ENCODE data around the gene PDZD8. TPM values are rescaled to one million over a fixed set of nuclear protein-coding genes. Genes with fewer than 3 reads are reported as not detected.

PDZD8 gene
- polyA plus RNA-seq, 1 experiment = 33.2 TPM

DNA sequence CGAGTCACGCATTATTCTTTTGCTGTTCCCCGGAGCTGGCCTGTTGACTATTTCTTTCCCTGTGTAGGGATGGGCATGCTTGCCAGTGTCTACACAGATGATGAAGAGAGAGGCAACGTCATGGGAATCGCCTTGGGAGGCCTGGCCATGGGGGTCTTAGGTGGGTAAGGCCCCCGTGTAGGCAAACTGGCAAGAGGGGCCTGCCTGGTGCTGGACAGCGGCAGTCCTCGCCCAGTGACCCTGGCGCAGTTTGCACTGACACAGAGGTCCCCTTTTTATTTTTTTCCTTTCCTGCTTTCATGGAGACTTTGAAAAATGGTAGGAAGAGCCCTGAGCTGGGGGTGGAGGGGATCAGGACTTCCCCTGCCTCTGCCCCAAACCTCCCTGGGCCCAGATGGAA, 120.9 kb downstream of the PDZD8 start:
- Histone ChIP-seq H3K27ac (ENCODE audit: low read depth, low read length) (no peak overlapping the region), H3K4me3 (ENCODE audit: low read depth, low read length) (no peak overlapping the region), H3K27me3 (ENCODE audit: control insufficient read depth, insufficient read depth, low read length) (peaks cover 1% of the 10 kb centered on the region), H3K9me3 (ENCODE audit: control insufficient read depth, insufficient read depth, low read length) (no peaks in the 10 kb centered on the region)
- ChIA-PET CTCF (no interaction called here), POLR2A (no interaction called here)
- DNase-seq (ENCODE audit: low read depth, low spot score) = no peak
- TF ChIP-seq, protein P1, sequence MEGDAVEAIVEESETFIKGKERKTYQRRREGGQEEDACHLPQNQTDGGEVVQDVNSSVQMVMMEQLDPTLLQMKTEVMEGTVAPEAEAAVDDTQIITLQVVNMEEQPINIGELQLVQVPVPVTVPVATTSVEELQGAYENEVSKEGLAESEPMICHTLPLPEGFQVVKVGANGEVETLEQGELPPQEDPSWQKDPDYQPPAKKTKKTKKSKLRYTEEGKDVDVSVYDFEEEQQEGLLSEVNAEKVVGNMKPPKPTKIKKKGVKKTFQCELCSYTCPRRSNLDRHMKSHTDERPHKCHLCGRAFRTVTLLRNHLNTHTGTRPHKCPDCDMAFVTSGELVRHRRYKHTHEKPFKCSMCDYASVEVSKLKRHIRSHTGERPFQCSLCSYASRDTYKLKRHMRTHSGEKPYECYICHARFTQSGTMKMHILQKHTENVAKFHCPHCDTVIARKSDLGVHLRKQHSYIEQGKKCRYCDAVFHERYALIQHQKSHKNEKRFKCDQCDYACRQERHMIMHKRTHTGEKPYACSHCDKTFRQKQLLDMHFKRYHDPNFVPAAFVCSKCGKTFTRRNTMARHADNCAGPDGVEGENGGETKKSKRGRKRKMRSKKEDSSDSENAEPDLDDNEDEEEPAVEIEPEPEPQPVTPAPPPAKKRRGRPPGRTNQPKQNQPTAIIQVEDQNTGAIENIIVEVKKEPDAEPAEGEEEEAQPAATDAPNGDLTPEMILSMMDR (IDR thresholded peaks at IDR 0.05; ENCODE audit: low read depth, low read length) = no peak

DNA sequence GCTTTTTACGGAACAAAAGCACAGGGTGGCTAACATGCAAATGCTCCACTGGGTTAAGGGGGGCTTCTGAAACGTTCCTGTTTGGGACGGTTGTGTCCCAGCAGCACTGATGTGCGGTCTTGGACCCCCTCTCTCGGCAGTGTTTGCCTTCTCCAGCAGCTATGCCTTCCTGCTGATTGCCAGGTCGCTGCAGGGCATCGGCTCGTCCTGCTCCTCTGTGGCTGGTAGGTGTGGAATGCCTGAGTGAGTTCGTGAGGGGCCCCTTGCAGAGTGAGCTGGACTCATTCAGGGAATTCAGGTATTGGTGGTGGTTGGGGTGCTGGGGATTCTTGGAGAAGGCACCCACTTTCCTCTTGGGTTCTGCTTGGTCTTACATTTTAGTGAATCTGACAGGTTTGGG, 121.3 kb downstream of the PDZD8 start:
- Histone ChIP-seq H3K27ac (ENCODE audit: low read depth, low read length) (no peak overlapping the region), H3K9me3 (ENCODE audit: control insufficient read depth, insufficient read depth, low read length) (no peaks in the 10 kb centered on the region), H3K4me3 (ENCODE audit: low read depth, low read length) (no peak overlapping the region), H3K27me3 (ENCODE audit: control insufficient read depth, insufficient read depth, low read length) (no peaks in the 10 kb centered on the region)
- ChIA-PET CTCF (interaction anchor here (0.9 kb wide), 1 partner anchor 66 kb away, joined by 3 read pairs; no protein-coding TSS in a partner anchor), POLR2A (no interaction called here)
- TF ChIP-seq, protein P1 (IDR thresholded peaks at IDR 0.05; ENCODE audit: low read depth, low read length) = no peak
- DNase-seq (ENCODE audit: low read depth, low spot score) = no peak

DNA sequence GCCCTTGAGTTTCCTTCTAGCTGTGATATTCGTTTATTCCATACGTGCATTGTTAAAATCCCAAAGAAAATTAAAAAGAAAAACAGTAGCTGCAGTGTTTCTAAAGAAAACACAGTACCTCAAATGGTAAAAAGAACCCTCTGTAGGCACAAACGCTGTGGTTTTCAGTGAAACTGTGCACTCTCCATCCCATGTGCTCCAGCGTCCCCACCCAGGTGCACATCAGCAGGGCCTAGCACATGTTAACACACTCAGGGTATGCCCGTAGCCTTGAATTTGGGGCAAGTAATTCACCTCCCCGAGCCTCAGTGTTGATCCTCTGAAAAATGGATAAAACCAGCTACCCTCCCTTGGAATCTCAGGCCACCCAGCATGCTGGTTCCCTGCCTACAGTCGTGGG, 124.8 kb downstream of the PDZD8 start:
- DNase-seq (ENCODE audit: low read depth, low spot score) = no peak
- Histone ChIP-seq H3K9me3 (ENCODE audit: control insufficient read depth, insufficient read depth, low read length) (no peaks in the 10 kb centered on the region), H3K4me3 (ENCODE audit: low read depth, low read length) (no peak overlapping the region), H3K27ac (ENCODE audit: low read depth, low read length) (no peak overlapping the region), H3K27me3 (ENCODE audit: control insufficient read depth, insufficient read depth, low read length) (no peaks in the 10 kb centered on the region)
- CTCF ChIA-PET = no interaction called here
- POLR2A ChIA-PET = no interaction called here
- TF ChIP-seq, protein P1 (IDR thresholded peaks at IDR 0.05; ENCODE audit: low read depth, low read length) = no peak

DNA sequence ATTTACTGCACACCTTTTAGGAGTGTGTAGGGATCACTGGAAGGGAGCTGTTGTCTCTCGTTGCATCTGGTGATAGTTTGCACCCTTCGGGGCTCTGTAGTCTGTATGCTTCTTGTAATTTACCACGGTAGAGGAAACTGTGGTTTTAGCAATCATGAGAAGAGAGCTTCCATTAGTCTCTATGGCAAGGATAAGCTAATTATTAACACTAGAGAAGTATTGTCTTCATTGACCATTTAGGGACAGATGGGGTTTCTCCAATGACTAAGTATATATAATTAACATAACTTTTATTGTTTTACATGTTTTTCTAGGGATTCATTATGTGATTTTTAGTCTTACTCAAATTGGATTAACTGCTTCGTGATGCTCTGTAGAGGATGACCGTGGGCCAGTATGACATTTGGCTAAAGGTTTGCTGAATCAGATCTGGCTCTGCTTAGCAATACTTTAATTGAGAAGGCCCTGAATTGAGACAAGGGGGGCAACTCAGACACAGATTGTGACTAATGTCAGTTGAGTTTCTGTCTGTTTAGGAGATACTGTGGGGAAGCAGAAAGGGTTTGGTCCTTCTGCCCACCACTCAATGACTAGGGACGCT, 125.6 kb downstream of the PDZD8 start:
- Histone ChIP-seq H3K27ac (ENCODE audit: low read depth, low read length) (no peak overlapping the region), H3K4me3 (ENCODE audit: low read depth, low read length) (no peak overlapping the region), H3K9me3 (ENCODE audit: control insufficient read depth, insufficient read depth, low read length) (no peaks in the 10 kb centered on the region), H3K27me3 (ENCODE audit: control insufficient read depth, insufficient read depth, low read length) (no peaks in the 10 kb centered on the region)
- TF ChIP-seq, protein P1 (IDR thresholded peaks at IDR 0.05; ENCODE audit: low read depth, low read length) = no peak
- POLR2A ChIA-PET = no interaction called here
- CTCF ChIA-PET = interaction anchor here (1.7 kb wide), 1 partner anchor 33 kb away, joined by 8 read pairs; no protein-coding TSS in a partner anchor
- DNase-seq (ENCODE audit: low read depth, low spot score) = no peak

DNA sequence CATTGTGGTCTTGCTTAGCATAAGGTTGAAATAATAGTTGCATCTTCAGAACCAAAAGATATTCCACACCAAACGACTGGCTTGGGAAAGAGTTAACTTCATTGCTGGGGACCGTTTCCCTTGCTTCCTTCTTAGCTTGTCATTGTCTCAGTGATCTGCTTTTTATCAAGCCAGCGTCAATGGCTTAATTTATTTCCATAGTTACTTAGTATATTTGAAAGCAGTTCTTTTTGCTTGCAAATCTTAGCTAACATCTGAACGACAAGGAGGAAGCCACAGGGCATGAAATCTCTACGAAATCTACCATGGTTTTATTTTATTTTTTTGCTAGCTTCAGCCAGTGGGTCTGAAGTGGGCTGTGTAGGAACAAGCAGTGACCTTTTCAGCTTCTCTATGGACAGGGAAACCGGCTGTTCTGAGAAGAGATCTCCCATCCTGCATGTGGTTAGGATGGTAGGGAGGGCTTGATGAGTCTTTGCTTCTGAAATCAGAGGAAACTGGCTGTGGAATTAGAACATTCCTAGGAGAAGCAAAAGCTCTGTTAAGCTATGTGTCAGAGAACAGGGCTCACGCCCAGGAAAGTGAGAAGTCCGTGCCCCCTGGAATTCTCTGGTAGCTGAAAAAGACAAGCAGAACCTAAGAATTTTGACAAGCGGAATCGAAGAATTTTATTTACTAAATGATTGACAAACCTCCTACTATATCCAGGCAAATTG, 126.3 kb downstream of the PDZD8 start:
- POLR2A ChIA-PET = no interaction called here
- no peak for DNase-seq (ENCODE audit: low read depth, low spot score)
- CTCF ChIA-PET = interaction anchor here (1.7 kb wide), 1 partner anchor 32 kb away, joined by 8 read pairs; no protein-coding TSS in a partner anchor
- H3K9me3 ChIP-seq (ENCODE audit: control insufficient read depth, insufficient read depth, low read length) = no peaks in the 10 kb centered on the region
- no peaks in the 10 kb centered on the region for H3K27me3 ChIP-seq (ENCODE audit: control insufficient read depth, insufficient read depth, low read length)
- no peak overlapping the region for H3K4me3 ChIP-seq (ENCODE audit: low read depth, low read length)
- TF ChIP-seq, protein P1 (IDR thresholded peaks at IDR 0.05; ENCODE audit: low read depth, low read length) = no peak
- no peak overlapping the region for H3K27ac ChIP-seq (ENCODE audit: low read depth, low read length)
